Keratinocyte (primary cell): ENCODE measurements around the gene ENGASE. TPM values are rescaled to one million over a fixed set of nuclear protein-coding genes. Genes with fewer than 3 reads are reported as not detected.

Source experiments
- DNase-seq: peaks from one replicate; pipeline ENCODE4 v3.0.0-alpha.2; 2011; ENCODE audit warnings: low read depth, missing footprints, low spot score
- FAIRE-seq: peaks from 2 replicates; lab custom pipeline; 2011; peaks lifted over from hg19 to GRCh38; lab: Jason Lieb, UNC
- H2AFZ ChIP-seq: 2 replicates; pipeline ENCODE4 v1.6.0; 2012; ENCODE audit warnings: low read length, control low read depth, inconsistent platforms; ENCODE audit not compliant: control insufficient read depth
- H3K27ac ChIP-seq: 2 replicates; pipeline ENCODE4 v1.5.1; 2011; ENCODE audit warnings: low read length; ENCODE audit not compliant: control insufficient read depth, insufficient read depth
- H3K27me3 ChIP-seq: 3 replicates; pipeline ENCODE4 v1.6.0; 2011; ENCODE audit warnings: low read length; ENCODE audit not compliant: control insufficient read depth, insufficient read depth; ENCODE audit errors: extremely low read depth
- H3K36me3 ChIP-seq, 2 experiments: 2 replicates in 1 of 2; 3 replicates in 1 of 2; pipeline ENCODE4 v1.5.1; 2011; ENCODE audit warnings: low read length in 2 of 2, mild to moderate bottlenecking in 1 of 2; ENCODE audit not compliant: control insufficient read depth in 2 of 2, insufficient read depth in 2 of 2; ENCODE audit errors: extremely low read depth in 1 of 2
- H3K4me1 ChIP-seq: 3 replicates; pipeline ENCODE4 v1.5.1; 2011; ENCODE audit warnings: low read length; ENCODE audit not compliant: control insufficient read depth, insufficient read depth; ENCODE audit errors: extremely low read depth
- H3K4me2 ChIP-seq: 3 replicates; pipeline ENCODE4 v1.6.0; 2011; ENCODE audit warnings: low read depth, low read length; ENCODE audit not compliant: control insufficient read depth, insufficient read depth; ENCODE audit errors: extremely low read depth
- H3K4me3 ChIP-seq, 3 experiments: fragments of 200-600 bp in 1 of 3; sonication (generic) in 1 of 3; 2 replicates in 2 of 3; 3 replicates in 1 of 3; pipeline ENCODE4 v1.5.1; 2011 to 2016; ENCODE audit warnings: low read length in 3 of 3, mild to moderate bottlenecking in 3 of 3, control low read depth in 2 of 3, inconsistent platforms in 1 of 3, low read depth in 1 of 3, mixed read lengths in 1 of 3, mixed run types in 1 of 3, moderate library complexity in 1 of 3; ENCODE audit not compliant: control insufficient read depth in 2 of 3, insufficient read depth in 2 of 3; ENCODE audit errors: extremely low read depth in 1 of 3
- H3K79me2 ChIP-seq: 2 replicates; pipeline ENCODE4 v1.6.0; 2012; ENCODE audit warnings: low read length; ENCODE audit not compliant: control insufficient read depth, insufficient read depth
- H3K9ac ChIP-seq: 3 replicates; pipeline ENCODE4 v1.6.0; 2011; ENCODE audit warnings: low read length; ENCODE audit not compliant: control insufficient read depth, insufficient read depth; ENCODE audit errors: extremely low read depth
- H3K9me1 ChIP-seq: 3 replicates; pipeline ENCODE4 v1.6.0; 2011; ENCODE audit warnings: low read length; ENCODE audit not compliant: control insufficient read depth, insufficient read depth; ENCODE audit errors: extremely low read depth
- H3K9me3 ChIP-seq: 2 replicates; pipeline ENCODE4 v1.5.1; 2012; ENCODE audit warnings: low read depth, low read length; ENCODE audit not compliant: control insufficient read depth
- H4K20me1 ChIP-seq: 3 replicates; pipeline ENCODE4 v1.6.0; 2011; ENCODE audit warnings: low read length; ENCODE audit not compliant: control insufficient read depth, insufficient read depth; ENCODE audit errors: extremely low read depth
- CTCF ChIP-seq, 3 experiments: IDR thresholded peaks in 1 of 3; conservative IDR thresholded peaks in 1 of 3; optimal IDR thresholded peaks in 1 of 3; 2 replicates in 2 of 3; 3 replicates in 1 of 3; pipeline versions ENCODE3 to v1.5.1; 2011; ENCODE audit warnings: low read length in 3 of 3, mild to moderate bottlenecking in 3 of 3, moderate library complexity in 2 of 3, control low read depth in 1 of 3, inconsistent platforms in 1 of 3; ENCODE audit not compliant: insufficient read depth in 2 of 3; ENCODE audit errors: extremely low read depth in 1 of 3
- EZH2 ChIP-seq: IDR thresholded peaks from one replicate; pipeline ENCODE4 v1.6.1; 2012; ENCODE audit warnings: inconsistent platforms, mild to moderate bottlenecking, low read length, moderate library complexity
- dilution Hi-C: fragments of 300-500 bp; cut with MboI; formaldehyde crosslinking; loops from one replicate; pipeline ENCODE4 v1.7.0; 2020; ENCODE audit warnings: low sequenced_read_pairs; ENCODE audit not compliant: extremely low pct_ligation_motif_present
- polyA plus RNA-seq, 5 experiments: library from polyadenylated mRNA; depleted of rRNA in 3 of 5; stranded (reverse) in 3 of 5; stranded (forward) in 1 of 5; unstranded in 1 of 5; fragments of >200 nt; gene quantifications; 1 replicate in 1 of 5; 2 replicates in 3 of 5; 3 replicates in 1 of 5; pipeline versions ENCODE4 v1.2.1 to v1.2.3, GENCODE V29; 2011 to 2012; ENCODE audit warnings: missing spikeins in 2 of 5, low read depth in 1 of 5, low replicate concordance in 1 of 5

The ENGASE gene
- polyA plus RNA-seq, 1 donor (not counting 4 experiments of a cell fraction or from before 2014, with no cell fraction given): 6.6 TPM

- DNase-seq (no peak), FAIRE-seq (no peak)
- Histone ChIP-seq H2AFZ (peak overlapping the region; percentile 53), H3K4me1 (peaks cover 48% of the 10 kb centered on the region), H3K79me2 (no peaks in the 10 kb centered on the region), H3K36me3 (no peaks in the 10 kb centered on the region), H3K9me1 (no peaks in the 10 kb centered on the region), H3K9me3 (no peaks in the 10 kb centered on the region), H3K9ac (peak overlapping the region; percentile 65), H4K20me1 (no peaks in the 10 kb centered on the region), H3K27ac (peak overlapping the region; percentile 87), H3K4me2 (peak overlapping the region; percentile 83), H3K27me3 (peaks cover 3% of the 10 kb centered on the region), H3K4me3 (no peak overlapping the region)
- dilution Hi-C loops: loop anchor here (25.0 kb wide), 1 partner anchor 359 kb away; no protein-coding TSS in a partner anchor
- TF ChIP-seq EZH2: no peak
- TF ChIP-seq CTCF (optimal IDR thresholded peaks at IDR 0.05 in 1 of 3, IDR thresholded peaks at IDR 0.05 in 1 of 3, conservative IDR thresholded peaks at IDR 0.05 in 1 of 3; ENCODE audit: extremely low read depth in 1 of 3, insufficient read depth in 2 of 3, low read length in 3 of 3): no peak
These were observed 46.6 kb upstream of the ENGASE start for GRCh38 chr17:79027925-79028491.

- FAIRE-seq: peak; percentile 20
- Histone ChIP-seq H3K79me2 (no peaks in the 10 kb centered on the region), H3K9ac (no peak overlapping the region), H3K4me2 (peak overlapping the region; percentile 83), H3K4me1 (peaks cover 54% of the 10 kb centered on the region), H3K9me1 (no peaks in the 10 kb centered on the region), H2AFZ (no peak overlapping the region), H3K27me3 (peaks cover under 1% of the 10 kb centered on the region), H3K4me3 (no peak overlapping the region), H3K27ac (no peak overlapping the region), H3K36me3 (no peaks in the 10 kb centered on the region), H4K20me1 (no peaks in the 10 kb centered on the region), H3K9me3 (no peaks in the 10 kb centered on the region)
- dilution Hi-C loops: loop anchor here (25.0 kb wide), 1 partner anchor 359 kb away; no protein-coding TSS in a partner anchor
- peak; percentile 50 to 59 (median 54) for TF ChIP-seq CTCF (optimal IDR thresholded peaks at IDR 0.05 in 1 of 3, IDR thresholded peaks at IDR 0.05 in 1 of 3, conservative IDR thresholded peaks at IDR 0.05 in 1 of 3; ENCODE audit: extremely low read depth in 1 of 3, insufficient read depth in 2 of 3, low read length in 3 of 3)
- no peak for TF ChIP-seq EZH2
- no peak for DNase-seq
These were observed 45.9 kb upstream of the ENGASE start for GRCh38 chr17:79028496-79029326.
